ENCODE data around the gene NCKAP5. TPM values are rescaled to one million over a fixed set of nuclear protein-coding genes. Genes with fewer than 3 reads are reported as not detected.

Gene NCKAP5
- total RNA-seq, 1 experiment from 2014 or later = not detected

- H3K36me3 Mint-ChIP-seq (ENCODE audit: insufficient read depth, unreplicated experiment) = no peaks in the 10 kb centered on the region
- intact Hi-C loops (cut with micrococcal nuclease) = no loop called here
- POLR2A ChIA-PET = interaction anchor here (1.0 kb wide), 1 partner anchor 19 kb away, joined by 4 read pairs; no protein-coding TSS in a partner anchor
- H3K9me3 Mint-ChIP-seq (ENCODE audit: unreplicated experiment) = peaks cover 22% of the 10 kb centered on the region
- H3K4me3 Mint-ChIP-seq (ENCODE audit: unreplicated experiment) = no peak overlapping the region
- no peaks in the 10 kb centered on the region for H3K27me3 Mint-ChIP-seq (ENCODE audit: insufficient read depth, unreplicated experiment)
- CTCF ChIA-PET = interaction anchor here (0.6 kb wide), 1 partner anchor 504 kb away, joined by 4 read pairs; no protein-coding TSS in a partner anchor
- DNase-seq (ENCODE audit: unreplicated experiment) = peak; percentile 16
- no peaks in the 10 kb centered on the region for H3K4me1 Mint-ChIP-seq (ENCODE audit: insufficient read depth, unreplicated experiment)
- BruUV-seq (replicated peaks) = no TSS peak
- TF ChIP-seq CTCF (IDR thresholded peaks at IDR 0.05; ENCODE audit: unreplicated experiment) = no peak
- peak overlapping the region; percentile 13 for H3K27ac Mint-ChIP-seq (ENCODE audit: low read depth, unreplicated experiment)
These were observed 523.7 kb downstream of the NCKAP5 start for GRCh38 chr2:133044556-133044955.

GRCh38 chr2:133040170-133040569, 528.1 kb downstream of the NCKAP5 start:
- Mint-ChIP-seq H3K4me1 (ENCODE audit: insufficient read depth, unreplicated experiment) (no peaks in the 10 kb centered on the region), H3K27ac (ENCODE audit: low read depth, unreplicated experiment) (no peak overlapping the region)

GRCh38 chr2:133039531-133039930, 528.7 kb downstream of the NCKAP5 start:
- BruUV-seq (replicated peaks) = no TSS peak
- Mint-ChIP-seq H3K27me3 (ENCODE audit: insufficient read depth, unreplicated experiment) (no peaks in the 10 kb centered on the region), H3K27ac (ENCODE audit: low read depth, unreplicated experiment) (no peak overlapping the region), H3K4me1 (ENCODE audit: insufficient read depth, unreplicated experiment) (no peaks in the 10 kb centered on the region), H3K9me3 (ENCODE audit: unreplicated experiment) (peaks cover 44% of the 10 kb centered on the region), H3K4me3 (ENCODE audit: unreplicated experiment) (no peak overlapping the region), H3K36me3 (ENCODE audit: insufficient read depth, unreplicated experiment) (peaks cover 7% of the 10 kb centered on the region)
- no peak for DNase-seq (ENCODE audit: unreplicated experiment)
- CTCF ChIA-PET = no interaction called here
- POLR2A ChIA-PET = no interaction called here
- TF ChIP-seq CTCF (IDR thresholded peaks at IDR 0.05; ENCODE audit: unreplicated experiment) = no peak
- intact Hi-C loops (cut with micrococcal nuclease) = no loop called here

More at GRCh38 chr2:133040170-133040569, 528.1 kb downstream of the NCKAP5 start:
- POLR2A ChIA-PET = no interaction called here
- intact Hi-C loops (cut with micrococcal nuclease) = no loop called here
- TF ChIP-seq CTCF (IDR thresholded peaks at IDR 0.05; ENCODE audit: unreplicated experiment) = no peak
- CTCF ChIA-PET = no interaction called here
- H3K27me3 Mint-ChIP-seq (ENCODE audit: insufficient read depth, unreplicated experiment) = no peaks in the 10 kb centered on the region
- H3K4me3 Mint-ChIP-seq (ENCODE audit: unreplicated experiment) = no peak overlapping the region
- H3K36me3 Mint-ChIP-seq (ENCODE audit: insufficient read depth, unreplicated experiment) = peaks cover 7% of the 10 kb centered on the region
- BruUV-seq (replicated peaks) = no TSS peak
- H3K9me3 Mint-ChIP-seq (ENCODE audit: unreplicated experiment) = peaks cover 44% of the 10 kb centered on the region
- DNase-seq (ENCODE audit: unreplicated experiment) = no peak

- POLR2A ChIA-PET = no interaction called here
- H3K9me3 Mint-ChIP-seq (ENCODE audit: unreplicated experiment) = peaks cover 13% of the 10 kb centered on the region
- no peak overlapping the region for H3K4me3 Mint-ChIP-seq (ENCODE audit: unreplicated experiment)
- intact Hi-C loops (cut with micrococcal nuclease) = no loop called here
- no TSS peak for BruUV-seq (replicated peaks)
- CTCF ChIA-PET = interaction anchor here (0.6 kb wide), 1 partner anchor 677 kb away, joined by 3 read pairs; no protein-coding TSS in a partner anchor
- H3K36me3 Mint-ChIP-seq (ENCODE audit: insufficient read depth, unreplicated experiment) = no peaks in the 10 kb centered on the region
- no peak for TF ChIP-seq CTCF (IDR thresholded peaks at IDR 0.05; ENCODE audit: unreplicated experiment)
- peak; percentile 2 for DNase-seq (ENCODE audit: unreplicated experiment)
- H3K27me3 Mint-ChIP-seq (ENCODE audit: insufficient read depth, unreplicated experiment) = no peaks in the 10 kb centered on the region
- H3K27ac Mint-ChIP-seq (ENCODE audit: low read depth, unreplicated experiment) = no peak overlapping the region
- no peaks in the 10 kb centered on the region for H3K4me1 Mint-ChIP-seq (ENCODE audit: insufficient read depth, unreplicated experiment)
These were observed 541.6 kb downstream of the NCKAP5 start for GRCh38 chr2:133026536-133027177.

Data from MCF 10A (cell line).